ENCODE results near the gene C1S.

C1S gene

DNA sequence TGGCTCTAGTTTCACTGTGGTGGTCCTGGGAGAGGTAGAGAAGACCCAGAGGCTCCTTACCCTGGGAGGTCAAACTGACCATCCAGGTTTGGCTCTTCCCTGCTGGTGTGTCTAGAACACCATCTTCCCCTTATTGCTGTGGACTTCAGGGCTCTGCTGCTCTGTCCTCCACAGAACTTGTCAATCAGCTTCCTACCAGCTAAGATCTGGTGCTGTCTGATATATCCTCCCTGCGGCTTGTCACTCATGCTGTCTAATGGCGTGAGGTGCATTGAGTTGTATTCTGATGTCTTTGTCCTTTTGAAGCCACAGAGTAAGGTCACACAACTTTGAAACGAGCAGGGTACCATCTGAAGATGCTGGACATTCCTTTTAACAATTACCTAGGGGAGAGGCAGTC lies 55.7 kb downstream of the C1S start:
- TF ChIP-seq ZC3H10 (CRISPR knock-in tag; IDR thresholded peaks at IDR 0.05) (no peak), ZNF8 (CRISPR knock-in tag; IDR thresholded peaks at IDR 0.05) (no peak), OSR1 (CRISPR knock-in tag; IDR thresholded peaks at IDR 0.05) (no peak), SNAI2 (CRISPR knock-in tag; IDR thresholded peaks at IDR 0.05) (no peak)
- TF ChIP-seq, protein P1, sequence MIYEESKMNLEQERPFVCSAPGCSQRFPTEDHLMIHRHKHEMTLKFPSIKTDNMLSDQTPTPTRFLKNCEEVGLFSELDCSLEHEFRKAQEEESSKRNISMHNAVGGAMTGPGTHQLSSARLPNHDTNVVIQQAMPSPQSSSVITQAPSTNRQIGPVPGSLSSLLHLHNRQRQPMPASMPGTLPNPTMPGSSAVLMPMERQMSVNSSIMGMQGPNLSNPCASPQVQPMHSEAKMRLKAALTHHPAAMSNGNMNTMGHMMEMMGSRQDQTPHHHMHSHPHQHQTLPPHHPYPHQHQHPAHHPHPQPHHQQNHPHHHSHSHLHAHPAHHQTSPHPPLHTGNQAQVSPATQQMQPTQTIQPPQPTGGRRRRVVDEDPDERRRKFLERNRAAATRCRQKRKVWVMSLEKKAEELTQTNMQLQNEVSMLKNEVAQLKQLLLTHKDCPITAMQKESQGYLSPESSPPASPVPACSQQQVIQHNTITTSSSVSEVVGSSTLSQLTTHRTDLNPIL (CRISPR knock-in tag; IDR thresholded peaks at IDR 0.05; ENCODE audit: low read depth), result no peak
- TF ChIP-seq, protein P2, sequence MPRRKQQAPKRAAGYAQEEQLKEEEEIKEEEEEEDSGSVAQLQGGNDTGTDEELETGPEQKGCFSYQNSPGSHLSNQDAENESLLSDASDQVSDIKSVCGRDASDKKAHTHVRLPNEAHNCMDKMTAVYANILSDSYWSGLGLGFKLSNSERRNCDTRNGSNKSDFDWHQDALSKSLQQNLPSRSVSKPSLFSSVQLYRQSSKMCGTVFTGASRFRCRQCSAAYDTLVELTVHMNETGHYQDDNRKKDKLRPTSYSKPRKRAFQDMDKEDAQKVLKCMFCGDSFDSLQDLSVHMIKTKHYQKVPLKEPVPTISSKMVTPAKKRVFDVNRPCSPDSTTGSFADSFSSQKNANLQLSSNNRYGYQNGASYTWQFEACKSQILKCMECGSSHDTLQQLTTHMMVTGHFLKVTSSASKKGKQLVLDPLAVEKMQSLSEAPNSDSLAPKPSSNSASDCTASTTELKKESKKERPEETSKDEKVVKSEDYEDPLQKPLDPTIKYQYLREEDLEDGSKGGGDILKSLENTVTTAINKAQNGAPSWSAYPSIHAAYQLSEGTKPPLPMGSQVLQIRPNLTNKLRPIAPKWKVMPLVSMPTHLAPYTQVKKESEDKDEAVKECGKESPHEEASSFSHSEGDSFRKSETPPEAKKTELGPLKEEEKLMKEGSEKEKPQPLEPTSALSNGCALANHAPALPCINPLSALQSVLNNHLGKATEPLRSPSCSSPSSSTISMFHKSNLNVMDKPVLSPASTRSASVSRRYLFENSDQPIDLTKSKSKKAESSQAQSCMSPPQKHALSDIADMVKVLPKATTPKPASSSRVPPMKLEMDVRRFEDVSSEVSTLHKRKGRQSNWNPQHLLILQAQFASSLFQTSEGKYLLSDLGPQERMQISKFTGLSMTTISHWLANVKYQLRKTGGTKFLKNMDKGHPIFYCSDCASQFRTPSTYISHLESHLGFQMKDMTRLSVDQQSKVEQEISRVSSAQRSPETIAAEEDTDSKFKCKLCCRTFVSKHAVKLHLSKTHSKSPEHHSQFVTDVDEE (CRISPR knock-in tag; IDR thresholded peaks at IDR 0.05), result no peak
- ATAC-seq, result no peak

DNA sequence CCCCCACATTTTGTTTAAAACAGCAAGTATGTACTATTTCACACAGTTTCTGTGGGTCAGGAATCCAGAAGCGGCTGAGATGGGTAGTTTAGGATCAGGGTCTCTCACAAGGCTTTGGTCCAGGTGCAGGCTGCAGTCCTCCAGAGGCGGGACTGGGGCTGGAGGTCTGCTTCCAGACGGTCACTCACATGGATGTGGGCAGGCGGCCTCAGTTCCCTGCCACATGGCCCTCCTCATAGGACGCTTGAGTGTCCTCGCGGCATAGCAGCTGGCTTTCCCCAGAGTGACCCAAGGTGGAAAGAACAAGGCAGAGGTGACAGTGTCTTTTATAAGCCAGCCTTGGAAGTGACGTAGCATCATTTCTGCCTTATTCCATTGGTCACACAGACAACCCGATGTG lies 56.4 kb downstream of the C1S start:
- TF ChIP-seq PPARA (CRISPR knock-in tag; IDR thresholded peaks at IDR 0.05; ENCODE audit: borderline replicate concordance) (no peak), BACH2 (CRISPR knock-in tag; IDR thresholded peaks at IDR 0.05; ENCODE audit: borderline replicate concordance) (no peak), ARNTL (CRISPR knock-in tag; IDR thresholded peaks at IDR 0.05; ENCODE audit: borderline replicate concordance, low read depth) (no peak), ZFP3 (CRISPR knock-in tag; IDR thresholded peaks at IDR 0.05) (no peak), ZNF565 (CRISPR knock-in tag; conservative IDR thresholded peaks at IDR 0.05; ENCODE audit: low read depth) (no peak), SNAI2 (CRISPR knock-in tag; IDR thresholded peaks at IDR 0.05) (no peak), ISL1 (CRISPR knock-in tag; IDR thresholded peaks at IDR 0.05) (no peak), ZNF70 (CRISPR knock-in tag; IDR thresholded peaks at IDR 0.05) (no peak), RARB (CRISPR knock-in tag; IDR thresholded peaks at IDR 0.05) (no peak), TCF4 (CRISPR knock-in tag; IDR thresholded peaks at IDR 0.05; ENCODE audit: borderline replicate concordance) (no peak), CSDC2 (CRISPR knock-in tag; IDR thresholded peaks at IDR 0.05) (no peak)
- TF ChIP-seq, protein P3, sequence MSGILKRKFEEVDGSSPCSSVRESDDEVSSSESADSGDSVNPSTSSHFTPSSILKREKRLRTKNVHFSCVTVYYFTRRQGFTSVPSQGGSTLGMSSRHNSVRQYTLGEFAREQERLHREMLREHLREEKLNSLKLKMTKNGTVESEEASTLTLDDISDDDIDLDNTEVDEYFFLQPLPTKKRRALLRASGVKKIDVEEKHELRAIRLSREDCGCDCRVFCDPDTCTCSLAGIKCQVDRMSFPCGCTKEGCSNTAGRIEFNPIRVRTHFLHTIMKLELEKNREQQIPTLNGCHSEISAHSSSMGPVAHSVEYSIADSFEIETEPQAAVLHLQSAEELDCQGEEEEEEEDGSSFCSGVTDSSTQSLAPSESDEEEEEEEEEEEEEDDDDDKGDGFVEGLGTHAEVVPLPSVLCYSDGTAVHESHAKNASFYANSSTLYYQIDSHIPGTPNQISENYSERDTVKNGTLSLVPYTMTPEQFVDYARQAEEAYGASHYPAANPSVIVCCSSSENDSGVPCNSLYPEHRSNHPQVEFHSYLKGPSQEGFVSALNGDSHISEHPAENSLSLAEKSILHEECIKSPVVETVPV (CRISPR knock-in tag; IDR thresholded peaks at IDR 0.05), result no peak
- TF ChIP-seq, protein P1 (CRISPR knock-in tag; IDR thresholded peaks at IDR 0.05; ENCODE audit: low read depth), result no peak
- no peak for ATAC-seq

DNA sequence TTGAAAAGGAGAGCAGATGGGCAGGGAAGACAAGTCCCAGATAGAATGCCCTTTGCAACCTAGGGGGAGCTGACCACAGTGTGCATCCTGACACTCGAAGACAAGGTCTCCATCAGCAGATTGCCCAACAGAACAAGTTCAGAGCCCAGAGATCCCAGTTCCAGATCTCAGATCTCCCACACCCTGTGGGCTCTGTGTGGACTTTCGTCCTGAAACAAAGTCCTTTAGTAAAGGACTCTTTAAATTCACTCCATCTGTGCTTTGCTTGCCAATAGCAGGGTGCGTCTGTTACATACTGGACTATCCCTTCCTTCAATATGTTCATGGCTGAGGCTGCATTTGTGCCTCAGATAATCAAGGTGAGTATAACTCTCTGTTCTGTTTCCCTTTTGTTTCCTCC lies 57.2 kb downstream of the C1S start:
- TF ChIP-seq BACH2 (CRISPR knock-in tag; IDR thresholded peaks at IDR 0.05; ENCODE audit: borderline replicate concordance), result no peak
- TF ChIP-seq ZC3H10 (CRISPR knock-in tag; IDR thresholded peaks at IDR 0.05), result no peak
- TF ChIP-seq, protein P1 (CRISPR knock-in tag; IDR thresholded peaks at IDR 0.05; ENCODE audit: low read depth), result no peak
- no peak for TF ChIP-seq RARB (CRISPR knock-in tag; IDR thresholded peaks at IDR 0.05)
- no peak for TF ChIP-seq CSDC2 (CRISPR knock-in tag; IDR thresholded peaks at IDR 0.05)
- TF ChIP-seq ZNF565 (CRISPR knock-in tag; conservative IDR thresholded peaks at IDR 0.05; ENCODE audit: low read depth), result no peak
- TF ChIP-seq ESRRG (CRISPR knock-in tag; IDR thresholded peaks at IDR 0.05), result no peak
- no peak for TF ChIP-seq ZNF70 (CRISPR knock-in tag; IDR thresholded peaks at IDR 0.05)
- TF ChIP-seq, protein P3 (CRISPR knock-in tag; IDR thresholded peaks at IDR 0.05), result no peak
- TF ChIP-seq TCF4 (CRISPR knock-in tag; IDR thresholded peaks at IDR 0.05; ENCODE audit: borderline replicate concordance), result no peak
- TF ChIP-seq GLIS3 (CRISPR knock-in tag; IDR thresholded peaks at IDR 0.05), result no peak
- TF ChIP-seq, protein P2 (CRISPR knock-in tag; IDR thresholded peaks at IDR 0.05), result no peak
- no peak for TF ChIP-seq ZFP3 (CRISPR knock-in tag; IDR thresholded peaks at IDR 0.05)
- no peak for TF ChIP-seq TOX (CRISPR knock-in tag; IDR thresholded peaks at IDR 0.05; ENCODE audit: borderline replicate concordance)
- no peak for ATAC-seq

Data from SK-N-SH treated with all-trans-retinoic acid at 6 μM for 48 hours (cell line).